BJ (cell line): ENCODE data around the gene EIF4E. TPM values are rescaled to one million over a fixed set of nuclear protein-coding genes. Genes with fewer than 3 reads are reported as not detected.
"Not testable (repeated sequence)": the region's sequence is repeated elsewhere in the genome, so short reads cannot be mapped to it uniquely, and the experiment has no call there.

Source experiments
- CTCF ChIA-PET: fragments of 350-600 bp; formaldehyde crosslinking; extraction: SDS; loops from one replicate; lab custom pipeline; 2021; ENCODE audit warnings: antibody characterized with exemption, inconsistent platforms; lab: Yijun Ruan, JAX
- POLR2A ChIA-PET: fragments of 300-600 bp; sonication (Branson Sonifier 250); formaldehyde crosslinking; extraction: SDS; loops from one replicate; lab custom pipeline; 2021; ENCODE audit warnings: antibody characterized with exemption; lab: Charles Lee
- DNase-seq: peaks from one replicate; pipeline ENCODE4 v3.0.0-alpha.2; 2011; ENCODE audit warnings: low read depth
- H3K27me3 ChIP-seq: 2 replicates; pipeline ENCODE4 v1.6.0; 2011; ENCODE audit warnings: low read length; ENCODE audit not compliant: control insufficient read depth, insufficient read depth
- H3K36me3 ChIP-seq: 2 replicates; pipeline ENCODE4 v1.5.1; 2011; ENCODE audit warnings: low read length; ENCODE audit not compliant: control insufficient read depth, insufficient read depth
- H3K4me3 ChIP-seq: 2 replicates; pipeline ENCODE4 v1.5.1; 2011; ENCODE audit warnings: low read depth, mild to moderate bottlenecking, control low read depth, low read length
- polyA plus RNA-seq: library from polyadenylated mRNA; depleted of rRNA; stranded (reverse); fragments of >200 nt; gene quantifications from 2 replicates; pipeline ENCODE4 v1.2.3, GENCODE V29; 2011
- TF ChIP-seq, protein P1 (sequence below): IDR thresholded peaks from 2 replicates; pipeline ENCODE4 v1.5.1; 2011; ENCODE audit warnings: low read depth, mild to moderate bottlenecking, control low read depth, inconsistent platforms, low read length, moderate library complexity; ENCODE audit not compliant: insufficient read depth

The EIF4E gene
- polyA plus RNA-seq, 1 experiment: 24.6 TPM

DNA sequence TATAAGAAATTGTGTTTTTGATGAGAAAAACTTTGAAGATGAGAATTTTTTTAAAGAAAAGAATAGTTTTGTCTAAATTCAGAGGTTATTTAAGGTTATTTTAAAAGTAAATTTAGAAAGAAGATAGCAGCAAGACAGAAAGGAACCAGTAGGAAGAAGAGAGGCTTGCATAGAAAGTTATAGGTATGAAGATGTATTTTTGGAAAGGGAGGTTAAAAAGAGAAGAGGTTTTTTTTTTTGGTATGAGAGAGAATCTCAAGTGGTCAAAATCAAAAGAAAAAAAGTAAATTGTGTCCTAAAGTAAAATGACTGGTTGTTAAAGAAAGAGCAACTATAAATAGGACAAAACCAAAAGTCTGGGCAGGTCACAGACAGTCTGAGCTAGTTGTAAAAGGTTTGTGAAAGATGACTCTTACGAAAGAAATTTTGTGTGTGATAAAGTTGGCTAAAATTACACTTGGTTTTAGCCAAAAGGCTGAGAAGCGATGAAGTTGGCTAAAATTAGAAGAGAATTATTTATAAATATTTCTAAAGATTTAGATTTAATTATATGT is 16.4 kb upstream of the EIF4E start:
- no peak overlapping the region for H3K4me3 ChIP-seq
- no peaks in the 10 kb centered on the region for H3K27me3 ChIP-seq
- DNase-seq: no peak
- no peaks in the 10 kb centered on the region for H3K36me3 ChIP-seq
- TF ChIP-seq, protein P1, sequence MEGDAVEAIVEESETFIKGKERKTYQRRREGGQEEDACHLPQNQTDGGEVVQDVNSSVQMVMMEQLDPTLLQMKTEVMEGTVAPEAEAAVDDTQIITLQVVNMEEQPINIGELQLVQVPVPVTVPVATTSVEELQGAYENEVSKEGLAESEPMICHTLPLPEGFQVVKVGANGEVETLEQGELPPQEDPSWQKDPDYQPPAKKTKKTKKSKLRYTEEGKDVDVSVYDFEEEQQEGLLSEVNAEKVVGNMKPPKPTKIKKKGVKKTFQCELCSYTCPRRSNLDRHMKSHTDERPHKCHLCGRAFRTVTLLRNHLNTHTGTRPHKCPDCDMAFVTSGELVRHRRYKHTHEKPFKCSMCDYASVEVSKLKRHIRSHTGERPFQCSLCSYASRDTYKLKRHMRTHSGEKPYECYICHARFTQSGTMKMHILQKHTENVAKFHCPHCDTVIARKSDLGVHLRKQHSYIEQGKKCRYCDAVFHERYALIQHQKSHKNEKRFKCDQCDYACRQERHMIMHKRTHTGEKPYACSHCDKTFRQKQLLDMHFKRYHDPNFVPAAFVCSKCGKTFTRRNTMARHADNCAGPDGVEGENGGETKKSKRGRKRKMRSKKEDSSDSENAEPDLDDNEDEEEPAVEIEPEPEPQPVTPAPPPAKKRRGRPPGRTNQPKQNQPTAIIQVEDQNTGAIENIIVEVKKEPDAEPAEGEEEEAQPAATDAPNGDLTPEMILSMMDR: no peak
- ChIA-PET POLR2A (no interaction called here), CTCF (no interaction called here)

- CTCF ChIA-PET: interaction anchor here (0.7 to 1.5 kb wide), 4 partner anchors 9 to 117 kb away, joined by 3 to 5 read pairs (median 4); no protein-coding TSS in a partner anchor
- TF ChIP-seq, protein P1: peak; percentile 79
- POLR2A ChIA-PET: interaction anchor here (0.6 kb wide), 1 partner anchor 480 kb away, joined by 5 read pairs; no protein-coding TSS in a partner anchor
- Histone ChIP-seq H3K27me3 (no peaks in the 10 kb centered on the region), H3K36me3 (no peaks in the 10 kb centered on the region), H3K4me3 (no peak overlapping the region)
- DNase-seq: peak; percentile 37
These were observed 11.0 kb upstream of the EIF4E start for GRCh38 chr4:98939892-98940298.

DNA sequence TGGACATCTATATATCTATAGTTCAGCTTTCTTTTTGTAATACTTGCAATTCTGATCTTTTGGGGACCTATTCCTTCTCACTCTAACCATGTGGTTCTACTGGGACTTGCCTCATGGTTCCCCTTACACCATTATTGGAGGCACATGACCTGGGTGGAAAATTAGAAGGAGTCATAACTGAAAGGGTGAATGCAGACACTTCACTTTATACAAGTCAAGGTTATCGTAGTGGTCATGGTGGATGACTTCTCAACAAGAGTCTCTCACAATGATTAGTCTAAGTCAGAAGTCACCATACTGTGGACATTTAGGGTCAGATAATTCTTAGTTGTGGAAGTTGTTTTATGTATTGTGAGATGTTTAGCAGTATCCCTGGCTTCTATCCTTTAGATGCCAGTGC is 10.5 kb upstream of the EIF4E start:
- POLR2A ChIA-PET: no interaction called here

DNA sequence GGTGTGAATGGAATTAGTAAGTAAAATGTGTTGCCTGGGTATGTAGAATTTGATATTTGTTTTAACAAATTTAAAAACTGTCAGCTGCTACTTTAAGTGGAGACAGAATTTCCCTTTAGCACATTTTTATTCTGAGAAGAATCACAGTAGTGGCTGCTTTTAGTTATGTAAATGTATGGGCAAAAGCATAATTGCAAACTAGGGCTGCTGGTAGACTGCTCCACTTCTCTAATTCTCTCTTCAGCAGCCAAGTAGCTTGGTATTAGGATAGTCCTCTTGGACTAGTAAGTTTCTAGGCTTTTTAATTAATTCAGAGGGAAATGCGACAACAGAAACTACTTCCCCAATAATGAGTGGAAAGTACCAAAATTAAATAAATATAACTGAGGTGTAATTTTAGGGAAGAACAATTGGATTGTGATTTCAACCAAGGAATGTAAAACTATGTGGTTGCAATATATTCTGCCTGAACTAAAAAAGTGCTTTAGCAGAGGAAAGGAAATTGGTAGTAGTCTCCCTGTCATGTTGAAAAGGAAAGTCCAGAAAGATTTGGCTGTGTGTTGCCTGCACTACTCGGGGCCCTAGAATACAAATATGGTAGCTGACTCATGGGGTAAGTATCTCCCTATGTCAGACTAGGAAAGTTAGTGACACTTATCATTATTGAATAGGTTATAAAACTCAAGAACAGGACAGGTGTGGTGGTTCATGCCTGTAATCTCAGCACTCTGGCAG is 9.2 kb upstream of the EIF4E start:
- TF ChIP-seq, protein P1: no peak
- no peaks in the 10 kb centered on the region for H3K27me3 ChIP-seq
- ChIA-PET CTCF (interaction anchor here (0.8 to 2.2 kb wide), 6 partner anchors 9 to 118 kb away, joined by 3 to 8 read pairs (median 4); partner anchors contain the start of genes EIF4E and METAP1), POLR2A (no interaction called here)
- H3K36me3 ChIP-seq: no peaks in the 10 kb centered on the region
- DNase-seq: no peak
- no peak overlapping the region for H3K4me3 ChIP-seq

More for the DNA sequence above, 10.5 kb upstream of the EIF4E start:
- DNase-seq: no peak
- H3K36me3 ChIP-seq: no peaks in the 10 kb centered on the region
- TF ChIP-seq, protein P1: no peak
- CTCF ChIA-PET: interaction anchor here (0.8 to 2.2 kb wide), 6 partner anchors 10 to 117 kb away, joined by 3 to 8 read pairs (median 4); partner anchors contain the start of genes EIF4E and METAP1
- no peak overlapping the region for H3K4me3 ChIP-seq
- H3K27me3 ChIP-seq: no peaks in the 10 kb centered on the region

- no peak for DNase-seq
- no peaks in the 10 kb centered on the region for H3K36me3 ChIP-seq
- no peak overlapping the region for H3K4me3 ChIP-seq
- no peaks in the 10 kb centered on the region for H3K27me3 ChIP-seq
- POLR2A ChIA-PET: no interaction called here
- TF ChIP-seq, protein P1: no peak
- CTCF ChIA-PET: no interaction called here
These were observed 6.7 kb upstream of the EIF4E start for GRCh38 chr4:98935633-98936032.

- H3K27me3 ChIP-seq, CTCF ChIA-PET, DNase-seq, H3K36me3 ChIP-seq, POLR2A ChIA-PET, H3K4me3 ChIP-seq: not testable (repeated sequence)
These were observed 5.9 kb upstream of the EIF4E start for GRCh38 chr4:98934851-98935250.
